OCI-LY3 (cell line): Measurements from ENCODE around the gene NLN.

Experiments
- EZH2phosphoT487 ChIP-seq: fragments of 200-600 bp; shearing (Covaris generic); IDR thresholded peaks from 2 replicates; pipeline ENCODE4 v1.6.1; 2018; ENCODE audit warnings: antibody characterized with exemption, mixed run types, low read depth
- TF ChIP-seq, protein P1 (sequence below): fragments of 200-600, 300-600 bp; sonication (generic); IDR thresholded peaks from 2 replicates; pipeline ENCODE4 v1.5.1; 2014; ENCODE audit warnings: antibody characterized with exemption, low read length, low read depth

- TF ChIP-seq, protein P1, sequence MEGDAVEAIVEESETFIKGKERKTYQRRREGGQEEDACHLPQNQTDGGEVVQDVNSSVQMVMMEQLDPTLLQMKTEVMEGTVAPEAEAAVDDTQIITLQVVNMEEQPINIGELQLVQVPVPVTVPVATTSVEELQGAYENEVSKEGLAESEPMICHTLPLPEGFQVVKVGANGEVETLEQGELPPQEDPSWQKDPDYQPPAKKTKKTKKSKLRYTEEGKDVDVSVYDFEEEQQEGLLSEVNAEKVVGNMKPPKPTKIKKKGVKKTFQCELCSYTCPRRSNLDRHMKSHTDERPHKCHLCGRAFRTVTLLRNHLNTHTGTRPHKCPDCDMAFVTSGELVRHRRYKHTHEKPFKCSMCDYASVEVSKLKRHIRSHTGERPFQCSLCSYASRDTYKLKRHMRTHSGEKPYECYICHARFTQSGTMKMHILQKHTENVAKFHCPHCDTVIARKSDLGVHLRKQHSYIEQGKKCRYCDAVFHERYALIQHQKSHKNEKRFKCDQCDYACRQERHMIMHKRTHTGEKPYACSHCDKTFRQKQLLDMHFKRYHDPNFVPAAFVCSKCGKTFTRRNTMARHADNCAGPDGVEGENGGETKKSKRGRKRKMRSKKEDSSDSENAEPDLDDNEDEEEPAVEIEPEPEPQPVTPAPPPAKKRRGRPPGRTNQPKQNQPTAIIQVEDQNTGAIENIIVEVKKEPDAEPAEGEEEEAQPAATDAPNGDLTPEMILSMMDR: no peak
- no peak for TF ChIP-seq EZH2phosphoT487
These were observed 46.8 kb downstream of the NLN start for GRCh38 chr5:65768723-65769346.
